ENCODE data around the gene PHOX2A.

DNA sequence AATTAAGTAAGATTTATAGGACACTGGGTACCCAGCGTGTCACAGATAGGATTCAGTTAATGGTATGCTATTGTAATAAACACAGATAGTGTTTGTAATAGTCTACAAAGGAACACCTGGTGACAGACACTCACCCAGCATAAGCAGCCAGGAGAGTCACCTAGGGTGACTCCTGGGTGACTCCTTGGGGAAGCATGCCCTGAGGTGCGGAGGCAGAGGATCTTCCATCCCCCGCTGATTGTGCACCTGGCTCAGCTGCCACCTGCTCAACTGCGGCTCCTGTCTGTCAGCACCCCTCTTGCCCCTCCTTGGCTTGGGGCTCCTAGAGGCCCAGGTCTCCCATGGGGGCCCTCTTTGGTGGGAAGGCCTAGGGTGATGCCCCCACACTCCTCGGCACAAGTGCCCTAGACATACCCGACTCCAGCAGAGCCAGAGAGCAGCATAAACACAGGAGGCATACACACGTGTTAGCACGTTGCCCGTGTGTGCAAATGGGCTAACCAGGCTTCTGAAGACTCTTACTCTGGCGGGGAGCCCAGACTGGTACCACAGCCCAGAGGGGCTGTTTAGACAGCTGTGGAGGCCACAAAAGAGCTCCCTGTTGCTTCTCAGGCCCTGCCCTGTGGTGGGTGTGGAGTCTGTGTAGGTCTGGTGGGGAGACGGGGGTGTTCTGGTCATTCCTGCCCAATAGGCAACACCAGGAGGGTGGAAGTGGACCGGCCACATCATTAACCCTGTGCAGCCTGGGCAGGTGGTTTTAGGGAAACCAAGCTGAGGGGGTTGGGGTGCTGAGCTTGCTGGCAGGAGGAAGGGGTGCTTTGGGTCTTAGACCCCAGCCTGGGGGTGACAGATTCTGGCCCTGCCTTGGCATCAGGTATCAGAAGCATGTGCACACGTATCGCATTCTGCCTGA lies 16.4 kb downstream of the PHOX2A start:
- TF ChIP-seq GATA2 (IDR thresholded peaks at IDR 0.05; ENCODE audit: low read depth, low read length) (no peak), GATA3 (IDR thresholded peaks at IDR 0.05; ENCODE audit: low read depth, low read length) (no peak)

All from SH-SY5Y (cell line).